Left lobe of liver (tissue), 2 donors: ENCODE measurements around the gene U2AF2. TPM values are rescaled to one million over a fixed set of nuclear protein-coding genes. Genes with fewer than 3 reads are reported as not detected.
A peak's percentile ranks its signal among the peaks of the same experiment; 100 is the strongest.

Experiments used
- ATAC-seq: fragments of 200-7000 bp; cut with Tn5 transposase; one replicate; pipeline ENCODE4 v1.9.1; 2020; ENCODE audit warnings: mild to moderate bottlenecking, moderate library complexity
- DNase-seq: peaks from one replicate; pipeline ENCODE4 v3.0.0-alpha.2; 2020; ENCODE audit warnings: low spot score
- total RNA-seq: library from RNA; stranded (reverse); gene quantifications from one replicate; pipeline ENCODE4 v1.2.1, GENCODE V29; 2021
- donor health status: DM: no; HTN: no; CAD: no; lungs with moderate emphysema.
- donor health status: DM: no; HTN: yes; CAD: no.

The U2AF2 gene
- total RNA-seq, 1 donor from 2014 or later = 61.7 TPM

- DNase-seq = no peak
- ATAC-seq = no peak
Observed at GRCh38 chr19:55621205-55621672, 33.6 kb upstream of the U2AF2 start.

GRCh38 chr19:55621673-55622231, 33.1 kb upstream of the U2AF2 start:
- no peak for ATAC-seq
- DNase-seq = no peak

GRCh38 chr19:55622242-55622969, 32.4 kb upstream of the U2AF2 start:
- no peak for DNase-seq
- ATAC-seq = no peak

GRCh38 chr19:55623130-55623529, 31.7 kb upstream of the U2AF2 start:
- ATAC-seq (no peak), DNase-seq (no peak)

- ATAC-seq = no peak
- no peak for DNase-seq
Observed at GRCh38 chr19:55623561-55623960, 31.3 kb upstream of the U2AF2 start.

GRCh38 chr19:55624109-55625003, 30.5 kb upstream of the U2AF2 start, which contains the start of gene ZNF784:
Gene ZNF784, minus strand, starts transcription at chr19:55624566. Its CDS starts 5 bp downstream, at chr19:55624561.
- DNase-seq (peak; percentile 92), ATAC-seq (peak; percentile 93)

GRCh38 chr19:55625004-55625326, 29.9 kb upstream of the U2AF2 start:
- no peak for DNase-seq
- ATAC-seq = no peak

GRCh38 chr19:55626350-55626749, 28.5 kb upstream of the U2AF2 start:
- DNase-seq (no peak), ATAC-seq (no peak)

- DNase-seq (peak; percentile 81), ATAC-seq (peak; percentile 80)
Observed at GRCh38 chr19:55632463-55632834, 22.4 kb upstream of the U2AF2 start.

- ATAC-seq = no peak
Observed at GRCh38 chr19:55633861-55634260, 21.0 kb upstream of the U2AF2 start.

GRCh38 chr19:55635334-55635717, 19.5 kb upstream of the U2AF2 start:
- DNase-seq = peak; percentile 46
- no peak for ATAC-seq

More at GRCh38 chr19:55633861-55634260, 21.0 kb upstream of the U2AF2 start:
- DNase-seq = no peak

GRCh38 chr19:55635856-55636440, 18.9 kb upstream of the U2AF2 start:
- no peak for ATAC-seq
- DNase-seq = no peak

- DNase-seq (no peak), ATAC-seq (no peak)
Observed at GRCh38 chr19:55636723-55637122, 18.1 kb upstream of the U2AF2 start.

- ATAC-seq (no peak), DNase-seq (no peak)
Observed at GRCh38 chr19:55637534-55637933, 17.3 kb upstream of the U2AF2 start.

GRCh38 chr19:55638864-55639359, 15.9 kb upstream of the U2AF2 start:
- ATAC-seq (no peak), DNase-seq (no peak)

GRCh38 chr19:55640043-55640576, 14.7 kb upstream of the U2AF2 start:
- ATAC-seq = peak; percentile 60
- DNase-seq = peak; percentile 81

- ATAC-seq (peak; percentile 73), DNase-seq (peak; percentile 73)
Observed at GRCh38 chr19:55640577-55641425, 14.0 kb upstream of the U2AF2 start, which contains the start of gene ZNF580. Gene ZNF580, plus strand, starts transcription at chr19:55641002. Its CDS starts 1,507 bp downstream, at chr19:55642509.

GRCh38 chr19:55641426-55642152, 13.2 kb upstream of the U2AF2 start:
- ATAC-seq (no peak), DNase-seq (no peak)
